ENCODE data around the gene LEFTY1. TPM values are rescaled to one million over a fixed set of nuclear protein-coding genes. Genes with fewer than 3 reads are reported as not detected.

The LEFTY1 gene
- total and polyA plus RNA-seq, 2 donors (not counting 3 experiments of a cell fraction or from before 2014, with no cell fraction given), result not detected

DNA sequence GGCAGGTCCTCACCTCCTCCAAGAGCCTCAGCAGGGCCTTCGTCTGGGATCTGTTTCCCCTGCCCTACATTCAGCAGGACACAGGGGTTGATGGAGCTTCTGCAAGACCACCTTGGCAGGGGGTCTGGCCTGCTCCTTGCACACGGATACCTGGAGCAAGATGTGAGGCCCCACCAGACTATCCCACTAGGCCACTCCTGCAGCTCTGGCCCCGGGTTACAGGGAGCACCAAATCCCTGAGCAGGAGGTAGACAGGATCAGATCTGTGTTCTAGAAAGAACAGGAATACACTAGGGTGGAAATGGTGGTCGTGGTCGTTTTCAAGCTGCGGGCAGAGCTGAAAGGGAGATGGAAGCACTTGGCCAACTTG, 45.5 kb downstream of the LEFTY1 start:
- no peaks in the 10 kb centered on the region for H3K79me2 ChIP-seq (ENCODE audit: control insufficient read depth, insufficient read depth, low read length)
- no peak overlapping the region for H2AFZ ChIP-seq (ENCODE audit: low read depth, low read length)
- no peaks in the 10 kb centered on the region for H3K9me3 ChIP-seq (replicated peaks; ENCODE audit: control insufficient read depth, insufficient read depth, low read length)
- FAIRE-seq (no peak), DNase-seq (ENCODE audit: low read depth, low spot score) (no peak)
- no peaks in the 10 kb centered on the region for H4K20me1 ChIP-seq (replicated peaks; ENCODE audit: control insufficient read depth, extremely low read depth, insufficient read depth, low read length)
- no peak overlapping the region for H3K4me2 ChIP-seq (ENCODE audit: insufficient read depth, low read length)
- no peaks in the 10 kb centered on the region for H3K27me3 ChIP-seq (ENCODE audit: control insufficient read depth in 2 of 2, insufficient read depth in 2 of 2, low read length in 2 of 2)
- TF ChIP-seq POLR2A (IDR thresholded peaks at IDR 0.05; ENCODE audit: low read depth, low read length) (no peak), EZH2 (IDR thresholded peaks at IDR 0.05; ENCODE audit: borderline replicate concordance, low read depth, low read length, severe bottlenecking) (no peak), MYC (IDR thresholded peaks at IDR 0.05; ENCODE audit: low read depth, low read length) (no peak), JUN (IDR thresholded peaks at IDR 0.05; ENCODE audit: borderline replicate concordance, insufficient read depth, insufficient read length, low read depth) (no peak), GATA2 (IDR thresholded peaks at IDR 0.05; ENCODE audit: insufficient read depth, insufficient read length, low read depth, low read length) (no peak), POLR2AphosphoS5 (IDR thresholded peaks at IDR 0.05; ENCODE audit: insufficient read depth, low read depth, low read length) (no peak)
- TF ChIP-seq, protein P1, sequence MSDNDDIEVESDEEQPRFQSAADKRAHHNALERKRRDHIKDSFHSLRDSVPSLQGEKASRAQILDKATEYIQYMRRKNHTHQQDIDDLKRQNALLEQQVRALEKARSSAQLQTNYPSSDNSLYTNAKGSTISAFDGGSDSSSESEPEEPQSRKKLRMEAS (IDR thresholded peaks at IDR 0.05; ENCODE audit: insufficient read depth, insufficient read length), result no peak
- TF ChIP-seq, protein P2, sequence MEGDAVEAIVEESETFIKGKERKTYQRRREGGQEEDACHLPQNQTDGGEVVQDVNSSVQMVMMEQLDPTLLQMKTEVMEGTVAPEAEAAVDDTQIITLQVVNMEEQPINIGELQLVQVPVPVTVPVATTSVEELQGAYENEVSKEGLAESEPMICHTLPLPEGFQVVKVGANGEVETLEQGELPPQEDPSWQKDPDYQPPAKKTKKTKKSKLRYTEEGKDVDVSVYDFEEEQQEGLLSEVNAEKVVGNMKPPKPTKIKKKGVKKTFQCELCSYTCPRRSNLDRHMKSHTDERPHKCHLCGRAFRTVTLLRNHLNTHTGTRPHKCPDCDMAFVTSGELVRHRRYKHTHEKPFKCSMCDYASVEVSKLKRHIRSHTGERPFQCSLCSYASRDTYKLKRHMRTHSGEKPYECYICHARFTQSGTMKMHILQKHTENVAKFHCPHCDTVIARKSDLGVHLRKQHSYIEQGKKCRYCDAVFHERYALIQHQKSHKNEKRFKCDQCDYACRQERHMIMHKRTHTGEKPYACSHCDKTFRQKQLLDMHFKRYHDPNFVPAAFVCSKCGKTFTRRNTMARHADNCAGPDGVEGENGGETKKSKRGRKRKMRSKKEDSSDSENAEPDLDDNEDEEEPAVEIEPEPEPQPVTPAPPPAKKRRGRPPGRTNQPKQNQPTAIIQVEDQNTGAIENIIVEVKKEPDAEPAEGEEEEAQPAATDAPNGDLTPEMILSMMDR (IDR thresholded peaks at IDR 0.05; ENCODE audit: extremely low read depth in 1 of 2, insufficient read depth in 1 of 2, low read depth in 1 of 2, low read length in 2 of 2), result no peak
- H3K9me1 ChIP-seq (replicated peaks; ENCODE audit: control insufficient read depth, extremely low read depth, insufficient read depth, low read length), result no peaks in the 10 kb centered on the region
- H3K4me3 ChIP-seq (replicated peaks in 1 of 3; ENCODE audit: insufficient read depth in 1 of 3, low read depth in 1 of 3, low read length in 3 of 3), result no peak overlapping the region
- peaks cover 0 to 9% of the 10 kb centered on the region in 2 experiments for H3K36me3 ChIP-seq (ENCODE audit: control insufficient read depth in 2 of 2, extremely low read depth in 1 of 2, insufficient read depth in 2 of 2, low read length in 2 of 2)
- no peak overlapping the region for H3K9ac ChIP-seq (replicated peaks; ENCODE audit: extremely low read depth, insufficient read depth, low read length)
- BruUV-seq (replicated peaks), result TSS peak; percentile 2
- H3K4me1 ChIP-seq (ENCODE audit: control insufficient read depth, extremely low read depth, insufficient read depth, low read length), result no peaks in the 10 kb centered on the region
- no peak overlapping the region for H3K27ac ChIP-seq (ENCODE audit: insufficient read depth, low read depth, low read length)
- POLR2A ChIA-PET, result no interaction called here
- intact Hi-C loops (cut with micrococcal nuclease) (no loop called here), dilution Hi-C loops (cut with MboI; ENCODE audit: extremely low pct_ligation_motif_present, low sequenced_read_pairs) (no loop called here)
- CTCF ChIA-PET, result interaction anchor here (1.3 to 2.7 kb wide), 2 partner anchors 71 to 369 kb away, joined by 5 to 12 read pairs; no protein-coding TSS in a partner anchor
